IMR-90 (cell line): ENCODE measurements around the gene SLC9A9. TPM values are rescaled to one million over a fixed set of nuclear protein-coding genes. Genes with fewer than 3 reads are reported as not detected.
A peak's percentile ranks its signal among the peaks of the same experiment; 100 is the strongest.

Experiments used
- ATAC-seq: fragments of 200-7000 bp; cut with Tn5 transposase; 2 replicates; pipeline ENCODE4 v1.9.1; 2020; ENCODE audit warnings: low read depth, mild to moderate bottlenecking, moderate library complexity
- BruUV-seq: library from RNA; stranded (reverse); fragments of 400-500 nt; replicated peaks from 2 replicates; lab custom pipeline; 2021; lab: Mats Ljungman, UMichigan
- CTCF ChIA-PET: fragments of 300-600 bp; formaldehyde crosslinking; extraction: SDS; loops from one replicate; lab custom pipeline; 2021; ENCODE audit warnings: antibody characterized with exemption; lab: Yijun Ruan, JAX
- POLR2A ChIA-PET: fragments of 300-600 bp; sonication (Branson Sonifier 250); formaldehyde crosslinking; loops from one replicate; lab custom pipeline; 2022; ENCODE audit warnings: antibody characterized with exemption; ENCODE audit not compliant: unreplicated experiment; lab: Charles Lee
- DNase-seq: peaks from one replicate; pipeline ENCODE4 v3.0.0; 2013
- H2AFZ ChIP-seq: replicated peaks from 2 replicates; pipeline ENCODE3; 2013; ENCODE audit warnings: low read length, mild to moderate bottlenecking; ENCODE audit not compliant: poor library complexity
- H2AK5ac ChIP-seq: 2 replicates; pipeline ENCODE4 v1.6.1; 2013; ENCODE audit warnings: low read depth, low read length, inconsistent platforms
- H2AK9ac ChIP-seq: replicated peaks from 2 replicates; pipeline ENCODE3; 2013; ENCODE audit warnings: mild to moderate bottlenecking, low read depth, low read length, moderate library complexity; ENCODE audit not compliant: poor library complexity
- H2BK120ac ChIP-seq: 2 replicates; pipeline ENCODE4 v1.6.1; 2013; ENCODE audit warnings: low read depth, low read length, inconsistent platforms
- H2BK15ac ChIP-seq: 3 replicates; pipeline ENCODE4 v1.6.1; 2013; ENCODE audit warnings: low read depth, low read length, inconsistent platforms
- H2BK20ac ChIP-seq: 2 replicates; pipeline ENCODE4 v1.6.1; 2013; ENCODE audit warnings: low read depth, mild to moderate bottlenecking, inconsistent platforms, low read length, moderate library complexity
- H2BK5ac ChIP-seq: 2 replicates; pipeline ENCODE4 v1.6.1; 2013; ENCODE audit warnings: mild to moderate bottlenecking, low read depth, low read length, inconsistent platforms; ENCODE audit not compliant: poor library complexity, severe bottlenecking
- H3K14ac ChIP-seq: replicated peaks from 2 replicates; pipeline ENCODE4 v1.6.1; 2013; ENCODE audit warnings: low read depth, low read length, inconsistent platforms
- H3K18ac ChIP-seq: 2 replicates; pipeline ENCODE4 v1.6.1; 2013; ENCODE audit warnings: low read depth, low read length, control low read depth
- H3K23ac ChIP-seq: 2 replicates; pipeline ENCODE4 v1.6.1; 2013; ENCODE audit warnings: low read depth, low read length, inconsistent platforms
- H3K27ac ChIP-seq: 2 replicates; pipeline ENCODE4 v1.5.1; 2013; ENCODE audit warnings: mild to moderate bottlenecking, control low read depth, low read length; ENCODE audit not compliant: insufficient read depth
- H3K27me3 ChIP-seq: 2 replicates; pipeline ENCODE4 v1.6.1; 2013; ENCODE audit warnings: low read length; ENCODE audit not compliant: control insufficient read depth, insufficient read depth
- H3K36me3 ChIP-seq: 2 replicates; pipeline ENCODE4 v1.6.1; 2013; ENCODE audit warnings: low read length, mixed read lengths; ENCODE audit not compliant: control insufficient read depth, insufficient read depth
- H3K4ac ChIP-seq: 2 replicates; pipeline ENCODE4 v1.6.1; 2013; ENCODE audit warnings: low read depth, low read length, inconsistent platforms
- H3K4me1 ChIP-seq: 2 replicates; pipeline ENCODE4 v1.6.1; 2013; ENCODE audit warnings: low read length, mixed read lengths; ENCODE audit not compliant: control insufficient read depth, insufficient read depth
- H3K4me2 ChIP-seq: 2 replicates; pipeline ENCODE4 v1.6.1; 2013; ENCODE audit warnings: low read depth, mild to moderate bottlenecking, control low read depth, low read length, moderate library complexity
- H3K4me3 ChIP-seq: 2 replicates; pipeline ENCODE4 v1.5.1; 2013; ENCODE audit warnings: low read depth, mild to moderate bottlenecking, control low read depth, low read length, moderate library complexity; ENCODE audit not compliant: insufficient read depth
- H3K56ac ChIP-seq: 2 replicates; pipeline ENCODE4 v1.6.1; 2013; ENCODE audit warnings: low read length, inconsistent platforms; ENCODE audit not compliant: insufficient read depth; ENCODE audit errors: extremely low read depth
- H3K79me1 ChIP-seq, 2 experiments: 2 replicates each; pipeline ENCODE4 v1.6.1; 2013; ENCODE audit warnings: low read length in 2 of 2, inconsistent platforms in 1 of 2, low read depth in 1 of 2
- H3K9ac ChIP-seq: 2 replicates; pipeline ENCODE4 v1.6.1; 2013; ENCODE audit warnings: low read depth, low read length, control low read depth
- H3K9me1 ChIP-seq: 2 replicates; pipeline ENCODE4 v1.6.1; 2013; ENCODE audit warnings: low read length, inconsistent platforms; ENCODE audit not compliant: insufficient read depth
- H3K9me3 ChIP-seq: 2 replicates; pipeline ENCODE4 v1.6.1; 2013; ENCODE audit warnings: low read length; ENCODE audit not compliant: control insufficient read depth, insufficient read depth
- H4K20me1 ChIP-seq: 2 replicates; pipeline ENCODE4 v1.6.1; 2013; ENCODE audit warnings: low read length, inconsistent platforms; ENCODE audit not compliant: insufficient read depth
- H4K5ac ChIP-seq: 2 replicates; pipeline ENCODE4 v1.6.1; 2013; ENCODE audit warnings: mild to moderate bottlenecking, low read depth, low read length, control low read depth
- H4K8ac ChIP-seq, 2 experiments: 2 replicates each; pipeline ENCODE4 v1.6.1; 2013; ENCODE audit warnings: low read depth in 2 of 2, low read length in 2 of 2, control low read depth in 1 of 2, inconsistent platforms in 1 of 2
- H4K91ac ChIP-seq: 2 replicates; pipeline ENCODE4 v1.6.1; 2013; ENCODE audit warnings: low read depth, low read length, inconsistent platforms; ENCODE audit not compliant: insufficient read depth
- CEBPB ChIP-seq: IDR thresholded peaks from 2 replicates; pipeline ENCODE4 v1.6.1; 2012; ENCODE audit warnings: low read depth, low read length, improper control_type of control experiment
- CHD1 ChIP-seq: IDR thresholded peaks from 2 replicates; pipeline ENCODE4 v1.6.1; 2012; ENCODE audit warnings: low read depth, low read length, improper control_type of control experiment
- MAZ ChIP-seq: IDR thresholded peaks from 2 replicates; pipeline ENCODE4 v1.6.1; 2012; ENCODE audit warnings: low read depth, mild to moderate bottlenecking, low read length, improper control_type of control experiment, moderate library complexity, borderline replicate concordance
- RCOR1 ChIP-seq: IDR thresholded peaks from 2 replicates; pipeline ENCODE4 v1.6.1; 2012; ENCODE audit warnings: mild to moderate bottlenecking, low read length, improper control_type of control experiment; ENCODE audit not compliant: insufficient replicate concordance
- RFX5 ChIP-seq: IDR thresholded peaks from 2 replicates; pipeline ENCODE4 v1.8.0; 2012; ENCODE audit warnings: low read depth, mild to moderate bottlenecking, low read length, moderate library complexity
- SMC3 ChIP-seq: fragments of 150-350 bp; IDR thresholded peaks from 2 replicates; pipeline ENCODE4 v1.6.1; 2016; ENCODE audit warnings: low read depth, mild to moderate bottlenecking, antibody characterized with exemption, low read length, moderate library complexity
- WGBS, 2 experiments: methylation state at CpG; one replicate each; pipeline versions ENCODE4 v1.1.5 to v1.1.7; 2013; ENCODE audit warnings: missing lambda C conversion rate in 2 of 2; ENCODE audit not compliant: insufficient read length in 1 of 2; ENCODE audit errors: extremely low coverage in 2 of 2; 5-methylcytosine and 5-hydroxymethylcytosine counted together
- dilution Hi-C: fragments of 300-500 bp; cut with HindIII; formaldehyde crosslinking; loops from one replicate; pipeline ENCODE4 v1.14.3; 2018; ENCODE audit warnings: low sequenced_read_pairs; ENCODE audit not compliant: unreplicated experiment
- in situ Hi-C: fragments of 300-500 bp; cut with MboI; formaldehyde crosslinking; loops from 3 replicates; pipeline ENCODE4 v1.14.3; 2019; ENCODE audit warnings: low sequenced_read_pairs, inconsistent platforms, mixed read lengths
- intact Hi-C: fragments of 100-400 bp; cut with micrococcal nuclease; formaldehyde crosslinking; loops from 2 replicates; pipeline ENCODE4 v1.10.0; 2022
- polyA plus RNA-seq, 3 experiments: library from polyadenylated mRNA; depleted of rRNA; stranded (reverse); fragments of >200 nt; gene quantifications; 2 replicates each; pipeline ENCODE4 v1.2.3, GENCODE V29; 2012; ENCODE audit warnings: low replicate concordance in 1 of 3
- total RNA-seq: library from RNA; depleted of rRNA; stranded (reverse); fragments of >200 nt; gene quantifications from 2 replicates; pipeline ENCODE4 v1.2.3, GENCODE V29; 2012

Gene SLC9A9
- total and polyA plus RNA-seq, 2 of the 4 experiments (the other 2 are of a cell fraction), result 1.4 to 2.3 TPM

DNA sequence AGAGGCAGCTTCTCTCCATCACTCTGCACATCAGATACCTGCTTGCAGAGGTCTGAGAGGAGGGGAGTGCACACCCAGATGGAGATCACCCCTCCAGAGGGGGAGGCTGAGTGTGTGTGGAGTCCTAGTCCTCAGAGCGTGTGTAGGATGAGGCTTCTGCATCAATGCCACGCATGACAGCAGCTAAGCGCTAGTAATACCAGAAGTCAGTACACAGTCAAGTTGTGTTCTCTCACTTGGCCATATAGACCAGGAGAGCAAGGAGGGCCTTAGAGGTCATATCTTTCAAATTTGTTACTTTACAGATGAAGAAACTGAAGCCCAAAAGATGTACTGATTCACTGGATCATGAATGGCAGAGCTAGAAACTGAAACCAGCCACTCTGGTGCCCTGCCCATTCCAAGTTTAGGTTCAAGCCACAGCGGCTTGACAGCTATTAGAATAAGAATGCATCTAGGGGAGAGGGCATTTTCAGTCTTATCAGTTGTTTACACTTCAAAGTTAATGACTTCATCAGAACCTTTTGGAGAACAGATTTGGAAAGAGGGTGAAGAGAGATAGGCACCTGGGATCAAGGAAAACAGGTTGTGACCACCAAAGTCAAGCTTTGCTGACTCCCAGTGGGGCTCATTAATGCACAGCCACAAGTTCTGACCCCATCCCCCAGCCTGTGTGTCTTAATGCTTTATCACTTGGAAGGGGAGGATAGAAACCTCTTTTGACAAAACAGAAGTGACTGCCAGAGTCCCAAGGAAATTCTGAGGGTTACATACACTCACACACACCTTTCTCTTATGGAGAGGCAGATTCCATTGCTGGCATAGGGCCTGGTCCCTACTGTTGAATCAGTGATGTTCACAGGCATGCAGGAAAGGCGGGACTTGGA lies 418.4 kb downstream of the SLC9A9 start:
- Histone ChIP-seq H3K9ac (no peak overlapping the region), H3K4me2 (peak overlapping the region; percentile 36; the same call in 1 of the 2 replicates), H2AK5ac (no peak overlapping the region), H2BK5ac (no peak overlapping the region), H2AFZ (peak overlapping the region; percentile 23), H3K79me1 (no peaks in the 10 kb centered on the region), H3K27me3 (no peaks in the 10 kb centered on the region), H3K23ac (no peak overlapping the region), H3K56ac (no peak overlapping the region), H3K18ac (no peak overlapping the region), H2AK9ac (no peak overlapping the region), H2BK120ac (no peak overlapping the region), H3K9me1 (no peaks in the 10 kb centered on the region), H3K4me3 (no peak overlapping the region), H2BK15ac (no peak overlapping the region), H2BK20ac (no peak overlapping the region), H3K36me3 (no peaks in the 10 kb centered on the region), H3K9me3 (no peaks in the 10 kb centered on the region), H4K8ac (no peak overlapping the region), H3K14ac (no peak overlapping the region), H3K4ac (no peak overlapping the region), H3K4me1 (0 out of 2 replicates have a peak, but pooled peaks cover 2% of the 10 kb centered on the region), H4K5ac (no peak overlapping the region), H3K27ac (no peak overlapping the region), H4K91ac (no peak overlapping the region), H4K20me1 (no peaks in the 10 kb centered on the region)
- ChIA-PET CTCF (no interaction called here), POLR2A (no interaction called here)
- in situ Hi-C loops, result no loop called here
- DNase-seq, result peak; percentile 27
- peak; percentile 57 for ATAC-seq
- TF ChIP-seq RFX5, result no peak
- TF ChIP-seq SMC3, result no peak
- no peak for TF ChIP-seq MAZ
- no peak for TF ChIP-seq CEBPB
- no peak for TF ChIP-seq RCOR1
- TF ChIP-seq CHD1, result no peak
- no TSS peak for BruUV-seq
- intact Hi-C loops, result no loop called here
- dilution Hi-C loops, result no loop called here
- no CpG with 5 or more reads among the region's 5 CpGs for WGBS, 2 experiments
